ENCODE measurements around the gene SPOCK1. TPM values are rescaled to one million over a fixed set of nuclear protein-coding genes. Genes with fewer than 3 reads are reported as not detected.

SPOCK1 gene
- total and polyA plus RNA-seq, 2 experiments from 2014 or later = 8.2 to 10.5 TPM

DNA sequence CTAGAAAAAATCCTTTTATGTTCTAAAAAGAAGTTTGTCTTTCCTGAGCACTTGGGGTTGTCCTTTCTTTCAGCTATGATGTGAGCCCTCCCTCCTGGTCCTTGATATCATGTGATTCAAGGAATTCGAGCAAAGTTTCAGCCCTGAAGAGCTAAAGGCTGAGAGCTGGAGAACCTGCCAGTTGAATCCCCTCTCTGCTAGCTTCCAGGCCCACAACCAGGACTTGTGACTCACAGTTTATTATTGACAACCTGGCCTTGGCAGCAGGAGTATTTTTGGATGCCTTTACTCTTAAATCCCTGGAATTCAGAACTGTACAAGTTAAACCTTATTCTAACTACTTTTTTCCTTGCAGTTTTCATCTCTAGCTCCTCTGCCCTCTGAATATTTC is 182.8 kb downstream of the SPOCK1 start (continued):
- TF ChIP-seq, protein P1, sequence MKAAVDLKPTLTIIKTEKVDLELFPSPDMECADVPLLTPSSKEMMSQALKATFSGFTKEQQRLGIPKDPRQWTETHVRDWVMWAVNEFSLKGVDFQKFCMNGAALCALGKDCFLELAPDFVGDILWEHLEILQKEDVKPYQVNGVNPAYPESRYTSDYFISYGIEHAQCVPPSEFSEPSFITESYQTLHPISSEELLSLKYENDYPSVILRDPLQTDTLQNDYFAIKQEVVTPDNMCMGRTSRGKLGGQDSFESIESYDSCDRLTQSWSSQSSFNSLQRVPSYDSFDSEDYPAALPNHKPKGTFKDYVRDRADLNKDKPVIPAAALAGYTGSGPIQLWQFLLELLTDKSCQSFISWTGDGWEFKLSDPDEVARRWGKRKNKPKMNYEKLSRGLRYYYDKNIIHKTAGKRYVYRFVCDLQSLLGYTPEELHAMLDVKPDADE (IDR thresholded peaks at IDR 0.05) = no peak
- TF ChIP-seq, protein P2, sequence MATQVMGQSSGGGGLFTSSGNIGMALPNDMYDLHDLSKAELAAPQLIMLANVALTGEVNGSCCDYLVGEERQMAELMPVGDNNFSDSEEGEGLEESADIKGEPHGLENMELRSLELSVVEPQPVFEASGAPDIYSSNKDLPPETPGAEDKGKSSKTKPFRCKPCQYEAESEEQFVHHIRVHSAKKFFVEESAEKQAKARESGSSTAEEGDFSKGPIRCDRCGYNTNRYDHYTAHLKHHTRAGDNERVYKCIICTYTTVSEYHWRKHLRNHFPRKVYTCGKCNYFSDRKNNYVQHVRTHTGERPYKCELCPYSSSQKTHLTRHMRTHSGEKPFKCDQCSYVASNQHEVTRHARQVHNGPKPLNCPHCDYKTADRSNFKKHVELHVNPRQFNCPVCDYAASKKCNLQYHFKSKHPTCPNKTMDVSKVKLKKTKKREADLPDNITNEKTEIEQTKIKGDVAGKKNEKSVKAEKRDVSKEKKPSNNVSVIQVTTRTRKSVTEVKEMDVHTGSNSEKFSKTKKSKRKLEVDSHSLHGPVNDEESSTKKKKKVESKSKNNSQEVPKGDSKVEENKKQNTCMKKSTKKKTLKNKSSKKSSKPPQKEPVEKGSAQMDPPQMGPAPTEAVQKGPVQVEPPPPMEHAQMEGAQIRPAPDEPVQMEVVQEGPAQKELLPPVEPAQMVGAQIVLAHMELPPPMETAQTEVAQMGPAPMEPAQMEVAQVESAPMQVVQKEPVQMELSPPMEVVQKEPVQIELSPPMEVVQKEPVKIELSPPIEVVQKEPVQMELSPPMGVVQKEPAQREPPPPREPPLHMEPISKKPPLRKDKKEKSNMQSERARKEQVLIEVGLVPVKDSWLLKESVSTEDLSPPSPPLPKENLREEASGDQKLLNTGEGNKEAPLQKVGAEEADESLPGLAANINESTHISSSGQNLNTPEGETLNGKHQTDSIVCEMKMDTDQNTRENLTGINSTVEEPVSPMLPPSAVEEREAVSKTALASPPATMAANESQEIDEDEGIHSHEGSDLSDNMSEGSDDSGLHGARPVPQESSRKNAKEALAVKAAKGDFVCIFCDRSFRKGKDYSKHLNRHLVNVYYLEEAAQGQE (IDR thresholded peaks at IDR 0.05; ENCODE audit: unreplicated experiment) = no peak
- TF ChIP-seq ZNF114 (CRISPR knock-in tag; IDR thresholded peaks at IDR 0.05) = no peak
- TF ChIP-seq ZNF331 (CRISPR knock-in tag; IDR thresholded peaks at IDR 0.05; ENCODE audit: low read depth) = no peak
- no peak for TF ChIP-seq EZH2phosphoT487 (IDR thresholded peaks at IDR 0.05; ENCODE audit: unreplicated experiment)

DNA sequence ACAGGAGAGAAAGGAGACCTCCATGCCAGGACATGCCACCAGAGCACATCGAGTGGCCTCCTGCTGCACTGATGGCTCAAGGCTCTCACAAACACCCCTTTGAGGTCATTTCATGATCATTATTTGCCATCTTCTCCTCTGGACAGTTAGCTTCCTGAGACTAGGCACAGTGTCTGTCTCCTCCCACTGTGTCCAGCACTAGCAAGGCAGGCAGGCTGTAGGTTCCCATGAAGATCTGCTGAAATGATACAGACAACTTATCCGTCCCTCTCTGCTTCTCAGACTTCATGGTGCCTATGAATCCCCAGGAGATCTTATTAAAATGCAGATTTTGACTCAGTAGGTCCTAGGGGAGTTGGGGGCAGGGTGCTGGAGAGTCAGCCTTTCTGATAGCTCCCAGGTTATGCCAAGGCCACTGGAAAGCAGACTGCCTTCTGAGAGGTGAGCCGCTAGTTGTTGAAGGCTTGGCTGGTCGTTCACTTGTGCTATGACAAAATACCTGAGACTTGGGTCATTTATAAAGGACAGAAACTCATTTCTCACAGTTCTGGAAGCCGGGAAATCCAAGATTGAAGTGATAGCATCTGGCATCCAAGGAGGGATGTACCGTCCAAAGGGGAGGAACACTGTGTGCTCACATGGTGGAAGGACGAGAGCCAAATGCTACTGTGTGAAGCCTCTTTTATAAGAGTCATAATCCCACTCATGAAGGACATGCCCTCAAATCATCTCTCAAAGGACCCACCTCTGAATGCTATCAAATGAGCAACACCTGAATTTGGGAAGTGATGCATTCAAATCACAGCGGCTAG is 183.4 kb downstream of the SPOCK1 start:
- no peaks in the 10 kb centered on the region for H4K20me1 ChIP-seq (replicated peaks; ENCODE audit: insufficient read depth)
- DNase-seq (ENCODE audit: low spot score) = no peak
- peaks cover 11% of the 10 kb centered on the region; the same call in 1 of the 2 replicates for H3K4me1 ChIP-seq (ENCODE audit: insufficient read depth)
- no peaks in the 10 kb centered on the region for H3K27me3 Mint-ChIP-seq (ENCODE audit: insufficient read depth, low read depth, poor library complexity)
- no peak for ATAC-seq
- no peak overlapping the region for H3K27ac ChIP-seq (ENCODE audit: low read depth)
- no peak overlapping the region for H3K27ac Mint-ChIP-seq
- no peaks in the 10 kb centered on the region for H3K79me2 ChIP-seq (replicated peaks; ENCODE audit: insufficient read depth)
- peaks cover 27% of the 10 kb centered on the region for H3K4me1 Mint-ChIP-seq
- H3K9me3 Mint-ChIP-seq = no peaks in the 10 kb centered on the region
- no peak overlapping the region for H3K4me3 Mint-ChIP-seq
- no peak overlapping the region for H3K4me2 ChIP-seq
- no peak overlapping the region for H3K4me3 ChIP-seq
- no peaks in the 10 kb centered on the region for H3K36me3 ChIP-seq (ENCODE audit: insufficient read depth)
- H2AFZ ChIP-seq = no peak overlapping the region
- no peaks in the 10 kb centered on the region for H3K36me3 Mint-ChIP-seq (ENCODE audit: low read depth)
- no peaks in the 10 kb centered on the region for H3F3A ChIP-seq (replicated peaks; ENCODE audit: low read depth)
- TF ChIP-seq STAT1 (IDR thresholded peaks at IDR 0.05; ENCODE audit: unreplicated experiment) = no peak
- TF ChIP-seq, protein P3, sequence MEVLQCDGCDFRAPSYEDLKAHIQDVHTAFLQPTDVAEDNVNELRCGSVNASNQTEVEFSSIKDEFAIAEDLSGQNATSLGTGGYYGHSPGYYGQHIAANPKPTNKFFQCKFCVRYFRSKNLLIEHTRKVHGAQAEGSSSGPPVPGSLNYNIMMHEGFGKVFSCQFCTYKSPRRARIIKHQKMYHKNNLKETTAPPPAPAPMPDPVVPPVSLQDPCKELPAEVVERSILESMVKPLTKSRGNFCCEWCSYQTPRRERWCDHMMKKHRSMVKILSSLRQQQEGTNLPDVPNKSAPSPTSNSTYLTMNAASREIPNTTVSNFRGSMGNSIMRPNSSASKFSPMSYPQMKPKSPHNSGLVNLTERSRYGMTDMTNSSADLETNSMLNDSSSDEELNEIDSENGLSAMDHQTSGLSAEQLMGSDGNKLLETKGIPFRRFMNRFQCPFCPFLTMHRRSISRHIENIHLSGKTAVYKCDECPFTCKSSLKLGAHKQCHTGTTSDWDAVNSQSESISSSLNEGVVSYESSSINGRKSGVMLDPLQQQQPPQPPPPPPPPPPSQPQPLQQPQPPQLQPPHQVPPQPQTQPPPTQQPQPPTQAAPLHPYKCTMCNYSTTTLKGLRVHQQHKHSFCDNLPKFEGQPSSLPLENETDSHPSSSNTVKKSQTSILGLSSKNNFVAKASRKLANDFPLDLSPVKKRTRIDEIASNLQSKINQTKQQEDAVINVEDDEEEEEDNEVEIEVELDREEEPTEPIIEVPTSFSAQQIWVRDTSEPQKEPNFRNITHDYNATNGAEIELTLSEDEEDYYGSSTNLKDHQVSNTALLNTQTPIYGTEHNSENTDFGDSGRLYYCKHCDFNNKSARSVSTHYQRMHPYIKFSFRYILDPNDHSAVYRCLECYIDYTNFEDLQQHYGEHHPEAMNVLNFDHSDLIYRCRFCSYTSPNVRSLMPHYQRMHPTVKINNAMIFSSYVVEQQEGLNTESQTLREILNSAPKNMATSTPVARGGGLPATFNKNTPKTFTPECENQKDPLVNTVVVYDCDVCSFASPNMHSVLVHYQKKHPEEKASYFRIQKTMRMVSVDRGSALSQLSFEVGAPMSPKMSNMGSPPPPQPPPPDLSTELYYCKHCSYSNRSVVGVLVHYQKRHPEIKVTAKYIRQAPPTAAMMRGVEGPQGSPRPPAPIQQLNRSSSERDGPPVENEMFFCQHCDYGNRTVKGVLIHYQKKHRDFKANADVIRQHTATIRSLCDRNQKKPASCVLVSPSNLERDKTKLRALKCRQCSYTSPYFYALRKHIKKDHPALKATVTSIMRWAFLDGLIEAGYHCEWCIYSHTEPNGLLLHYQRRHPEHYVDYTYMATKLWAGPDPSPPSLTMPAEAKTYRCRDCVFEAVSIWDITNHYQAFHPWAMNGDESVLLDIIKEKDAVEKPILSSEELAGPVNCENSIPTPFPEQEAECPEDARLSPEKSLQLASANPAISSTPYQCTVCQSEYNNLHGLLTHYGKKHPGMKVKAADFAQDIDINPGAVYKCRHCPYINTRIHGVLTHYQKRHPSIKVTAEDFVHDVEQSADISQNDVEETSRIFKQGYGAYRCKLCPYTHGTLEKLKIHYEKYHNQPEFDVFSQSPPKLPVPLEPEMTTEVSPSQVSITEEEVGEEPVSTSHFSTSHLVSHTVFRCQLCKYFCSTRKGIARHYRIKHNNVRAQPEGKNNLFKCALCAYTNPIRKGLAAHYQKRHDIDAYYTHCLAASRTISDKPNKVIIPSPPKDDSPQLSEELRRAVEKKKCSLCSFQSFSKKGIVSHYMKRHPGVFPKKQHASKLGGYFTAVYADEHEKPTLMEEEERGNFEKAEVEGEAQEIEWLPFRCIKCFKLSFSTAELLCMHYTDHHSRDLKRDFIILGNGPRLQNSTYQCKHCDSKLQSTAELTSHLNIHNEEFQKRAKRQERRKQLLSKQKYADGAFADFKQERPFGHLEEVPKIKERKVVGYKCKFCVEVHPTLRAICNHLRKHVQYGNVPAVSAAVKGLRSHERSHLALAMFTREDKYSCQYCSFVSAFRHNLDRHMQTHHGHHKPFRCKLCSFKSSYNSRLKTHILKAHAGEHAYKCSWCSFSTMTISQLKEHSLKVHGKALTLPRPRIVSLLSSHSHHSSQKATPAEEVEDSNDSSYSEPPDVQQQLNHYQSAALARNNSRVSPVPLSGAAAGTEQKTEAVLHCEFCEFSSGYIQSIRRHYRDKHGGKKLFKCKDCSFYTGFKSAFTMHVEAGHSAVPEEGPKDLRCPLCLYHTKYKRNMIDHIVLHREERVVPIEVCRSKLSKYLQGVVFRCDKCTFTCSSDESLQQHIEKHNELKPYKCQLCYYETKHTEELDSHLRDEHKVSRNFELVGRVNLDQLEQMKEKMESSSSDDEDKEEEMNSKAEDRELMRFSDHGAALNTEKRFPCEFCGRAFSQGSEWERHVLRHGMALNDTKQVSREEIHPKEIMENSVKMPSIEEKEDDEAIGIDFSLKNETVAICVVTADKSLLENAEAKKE (CRISPR knock-in tag; IDR thresholded peaks at IDR 0.05) = no peak
- peaks cover 3% of the 10 kb centered on the region; the same call in 1 of the 2 replicates for H3K9me2 ChIP-seq (ENCODE audit: insufficient read depth)
- H3K27me3 ChIP-seq (ENCODE audit: insufficient read depth) = no peaks in the 10 kb centered on the region

Data from GM23338 (cell line).